Kidney (tissue), 14 donors: Measurements from ENCODE around the gene PFN3. TPM values are rescaled to one million over a fixed set of nuclear protein-coding genes. Genes with fewer than 3 reads are reported as not detected.

ENCODE experiments used
- DNase-seq, 5 donors: peaks; one replicate each; pipeline ENCODE4 v3.0.0-alpha.2; 2013 to 2020
- FAIRE-seq: peaks from 2 replicates; lab custom pipeline; 2012; peaks lifted over from hg19 to GRCh38; lab: Jason Lieb, UNC
- H3K27ac ChIP-seq, 2 donors: one replicate each; pipeline ENCODE4 v1.7.0; 2013; ENCODE audit warnings: low read depth in 2 of 2, low read length in 2 of 2, inconsistent platforms in 1 of 2
- H3K27me3 ChIP-seq: one replicate; pipeline ENCODE4 v1.7.1; 2013; ENCODE audit warnings: low read length, inconsistent platforms; ENCODE audit not compliant: control insufficient read depth, insufficient read depth
- H3K36me3 ChIP-seq, 3 donors: one replicate each; pipeline versions ENCODE4 v1.7.0 to v1.7.1; 2013; ENCODE audit warnings: low read length in 3 of 3, control low read depth in 1 of 3, inconsistent platforms in 1 of 3; ENCODE audit not compliant: insufficient read depth in 3 of 3, control insufficient read depth in 2 of 3
- H3K4me1 ChIP-seq, 3 donors: one replicate each; pipeline versions ENCODE4 v1.7.0 to v1.7.1; 2013; ENCODE audit warnings: low read length in 3 of 3, inconsistent platforms in 1 of 3, low read depth in 1 of 3; ENCODE audit not compliant: control insufficient read depth in 2 of 3, insufficient read depth in 2 of 3
- H3K4me3 ChIP-seq, 3 donors: one replicate each; pipeline versions ENCODE4 v1.7.0 to v1.8.1; 2013; ENCODE audit warnings: low read length in 3 of 3, control low read depth in 1 of 3, inconsistent platforms in 1 of 3
- H3K9ac ChIP-seq, 3 donors: one replicate each; pipeline versions ENCODE4 v1.7.0 to v1.7.1; 2013; ENCODE audit warnings: low read length in 3 of 3, control low read depth in 1 of 3, inconsistent platforms in 1 of 3
- H3K9me3 ChIP-seq, 3 donors: one replicate each; pipeline versions ENCODE4 v1.7.0 to v1.7.1; 2013; ENCODE audit warnings: low read length in 3 of 3, control low read depth in 1 of 3, inconsistent platforms in 1 of 3; ENCODE audit not compliant: control insufficient read depth in 2 of 3, insufficient read depth in 1 of 3
- CTCF ChIP-seq: IDR thresholded peaks from 3 replicates; pipeline ENCODE4 v1.5.1; 2012; ENCODE audit warnings: mild to moderate bottlenecking, moderate library complexity, borderline replicate concordance; ENCODE audit not compliant: insufficient read depth; ENCODE audit errors: extremely low read depth
- intact Hi-C: fragments of 100-400 bp; cut with DNase I; formaldehyde crosslinking; loops from one replicate; pipeline ENCODE4 v1.11.1; 2022
- polyA plus RNA-seq: library from polyadenylated mRNA; stranded (reverse); fragments of 350-450 nt; fragmentation: Illumina TruSeq; extraction: RNeasy Lipid Tissue Mini Kit (QIAGEN cat#74804); gene quantifications from one replicate; pipeline ENCODE4 v1.2.3, GENCODE V29; 2014; ENCODE audit warnings: low read depth, low replicate concordance; ENCODE audit not compliant: insufficient read depth
- total RNA-seq: library from RNA; stranded (reverse); fragmentation: NEBNext Ultra II Directional; extraction: Animal tissue kit (Norgen Biotek cat#: 25700); gene quantifications from one replicate; pipeline ENCODE4 v1.2.1, GENCODE V29; 2021
- donor health status: control.
- donor health status: control.
- donor health status: control.
- donor health status: control.
- donor health status: control.
- donor health status: DM: yes; HTN: yes; CAD: no.
- donor health status: Normal renal cell carcinoma (clear cell type).

The PFN3 gene
- total and polyA plus RNA-seq, 2 donors from 2014 or later = not detected

- intact Hi-C loops = no loop called here
- H3K27ac ChIP-seq = peak overlapping the region; percentile 23 to 33
Measured at GRCh38 chr5:177369645-177370440, 30.6 kb downstream of the PFN3 start.

GRCh38 chr5:177368869-177369644, 31.4 kb downstream of the PFN3 start:
- intact Hi-C loops = no loop called here
- no peak for TF ChIP-seq CTCF
- Histone ChIP-seq H3K27ac (peak overlapping the region in 1 of 2 donors; percentile 23), H3K9me3 (no peaks in the 10 kb centered on the region), H3K27me3 (no peaks in the 10 kb centered on the region), H3K4me1 (peaks cover 3 to 46% (median 33%) of the 10 kb centered on the region in 3 donors), H3K4me3 (no peak overlapping the region), H3K9ac (peak overlapping the region in 1 of 3 donors; percentile 37), H3K36me3 (no peaks in the 10 kb centered on the region)
- FAIRE-seq (no peak), DNase-seq (peak in 2 of 5 donors; percentile 39 to 52)

More at GRCh38 chr5:177369645-177370440, 30.6 kb downstream of the PFN3 start:
- H3K4me1 ChIP-seq = peaks cover 3 to 44% (median 33%) of the 10 kb centered on the region in 3 donors
- no peak overlapping the region for H3K4me3 ChIP-seq
- no peak overlapping the region for H3K9ac ChIP-seq
- TF ChIP-seq CTCF = no peak
- DNase-seq (peak in 1 of 5 donors; percentile 55), FAIRE-seq (no peak)
- no peaks in the 10 kb centered on the region for H3K36me3 ChIP-seq
- no peaks in the 10 kb centered on the region for H3K27me3 ChIP-seq
- no peaks in the 10 kb centered on the region for H3K9me3 ChIP-seq

- H3K4me1 ChIP-seq = peaks cover 3 to 49% (median 38%) of the 10 kb centered on the region in 3 donors
- H3K9me3 ChIP-seq = no peaks in the 10 kb centered on the region
- FAIRE-seq (no peak), DNase-seq (peak in 1 of 5 donors; percentile 65)
- H3K9ac ChIP-seq = no peak overlapping the region
- H3K27me3 ChIP-seq = no peaks in the 10 kb centered on the region
- intact Hi-C loops = no loop called here
- no peak for TF ChIP-seq CTCF
- no peaks in the 10 kb centered on the region for H3K36me3 ChIP-seq
- H3K27ac ChIP-seq = no peak overlapping the region
- H3K4me3 ChIP-seq = peak overlapping the region in 1 of 3 donors; percentile 69
Measured at GRCh38 chr5:177367981-177368868, 32.2 kb downstream of the PFN3 start.
